HepG2 (cell line): ENCODE data around the gene BAIAP2L1. TPM values are rescaled to one million over a fixed set of nuclear protein-coding genes. Genes with fewer than 3 reads are reported as not detected.

ENCODE experiments used
- DR1 ChIP-seq: sonication (generic); formaldehyde crosslinking; IDR thresholded peaks from 2 replicates; pipeline ENCODE4 v1.8.0; 2021; ENCODE audit warnings: mild to moderate bottlenecking, missing genetic modification reagents, inconsistent platforms
- FOSL2 ChIP-seq: sonication (generic); formaldehyde crosslinking; IDR thresholded peaks from 2 replicates; pipeline ENCODE4 v1.4.0; 2020; ENCODE audit warnings: missing genetic modification reagents
- FOXA3 ChIP-seq: IDR thresholded peaks from 2 replicates; pipeline ENCODE4 v1.6.1; 2016; ENCODE audit warnings: missing genetic modification reagents, missing compliant biosample characterization
- GLI4 ChIP-seq: sonication (generic); formaldehyde crosslinking; IDR thresholded peaks from 2 replicates; pipeline ENCODE4 v1.5.1; 2020; ENCODE audit warnings: missing genetic modification reagents, mild to moderate bottlenecking, moderate library complexity, borderline replicate concordance
- KDM2A ChIP-seq: sonication (generic); formaldehyde crosslinking; IDR thresholded peaks from 2 replicates; pipeline ENCODE4 v1.4.0; 2020; ENCODE audit warnings: low read depth, missing genetic modification reagents, borderline replicate concordance
- KLF12 ChIP-seq: sonication (generic); formaldehyde crosslinking; IDR thresholded peaks from 2 replicates; pipeline ENCODE4 v1.4.0; 2020; ENCODE audit warnings: missing genetic modification reagents, borderline replicate concordance
- MIXL1 ChIP-seq: IDR thresholded peaks from 2 replicates; pipeline ENCODE4 v1.6.1; 2016
- MTA3 ChIP-seq: sonication (generic); formaldehyde crosslinking; IDR thresholded peaks from 2 replicates; pipeline ENCODE4 v1.4.0; 2020; ENCODE audit warnings: missing genetic modification reagents
- MYPOP ChIP-seq: sonication (generic); formaldehyde crosslinking; IDR thresholded peaks from 2 replicates; pipeline ENCODE4 v1.8.1; 2023; ENCODE audit warnings: mild to moderate bottlenecking, moderate library complexity, missing genetic modification reagents
- PATZ1 ChIP-seq: sonication (generic); formaldehyde crosslinking; IDR thresholded peaks from 2 replicates; pipeline ENCODE4 v1.4.0; 2020; ENCODE audit warnings: missing genetic modification reagents
- SAFB2 ChIP-seq: sonication (generic); formaldehyde crosslinking; IDR thresholded peaks from 2 replicates; pipeline ENCODE4 v1.5.1; 2020; ENCODE audit warnings: missing genetic modification reagents, low read depth, mild to moderate bottlenecking, borderline replicate concordance
- ZBTB43 ChIP-seq: sonication (generic); formaldehyde crosslinking; conservative IDR thresholded peaks from 2 replicates; pipeline ENCODE4 v1.4.0; 2020; ENCODE audit warnings: missing genetic modification reagents
- ZMYM4 ChIP-seq: sonication (generic); formaldehyde crosslinking; IDR thresholded peaks from 2 replicates; pipeline ENCODE4 v1.8.1; 2023; ENCODE audit warnings: mild to moderate bottlenecking, missing genetic modification reagents
- ZNF207 ChIP-seq: fragments of 450-650 bp; IDR thresholded peaks from 2 replicates; pipeline ENCODE4 v1.6.1; 2016; ENCODE audit warnings: antibody characterized with exemption, borderline replicate concordance
- ZNF263 ChIP-seq: sonication (generic); formaldehyde crosslinking; IDR thresholded peaks from 2 replicates; pipeline ENCODE4 v1.4.0; 2020; ENCODE audit warnings: missing genetic modification reagents
- ZNF446 ChIP-seq: sonication (generic); formaldehyde crosslinking; IDR thresholded peaks from 2 replicates; pipeline ENCODE4 v1.5.0; 2020; ENCODE audit warnings: mild to moderate bottlenecking, missing genetic modification reagents
- ZNF629 ChIP-seq: sonication (generic); formaldehyde crosslinking; conservative IDR thresholded peaks from 2 replicates; pipeline ENCODE4 v1.5.0; 2020; ENCODE audit warnings: missing genetic modification reagents
- polyA plus RNA-seq, 8 experiments: library from polyadenylated mRNA; depleted of rRNA in 3 of 8; stranded (reverse) in 7 of 8; unstranded in 1 of 8; fragments of >200 nt; fragmentation: Illumina TruSeq in 4 of 8; extraction: Trizol in 4 of 8; gene quantifications; 2 replicates each; pipeline versions ENCODE4 v1.2.1 to v1.2.3, GENCODE V29; 2011 to 2016; ENCODE audit warnings: low read depth in 4 of 8, missing spikeins in 1 of 8, mixed read lengths in 1 of 8; ENCODE audit not compliant: insufficient read depth in 1 of 8
- total RNA-seq, 5 experiments: library from RNA; depleted of rRNA; stranded (reverse); fragments of >200 nt; fragmentation: Illumina TruSeq; extraction: Trizol; gene quantifications; 2 replicates each; pipeline ENCODE4 v1.2.3, GENCODE V29; 2016; ENCODE audit warnings: low read depth in 1 of 5
- TF ChIP-seq, protein P1 (sequence below): IDR thresholded peaks from 2 replicates; pipeline ENCODE4 v1.6.1; 2016; ENCODE audit warnings: missing compliant biosample characterization, missing genetic modification reagents, borderline replicate concordance
- TF ChIP-seq, protein P2 (sequence below): sonication (generic); formaldehyde crosslinking; IDR thresholded peaks from 2 replicates; pipeline ENCODE4 v1.5.0; 2020; ENCODE audit warnings: missing genetic modification reagents
- TF ChIP-seq, protein P3 (sequence below): sonication (generic); formaldehyde crosslinking; IDR thresholded peaks from 2 replicates; pipeline ENCODE4 v1.4.0; 2020; ENCODE audit warnings: mild to moderate bottlenecking, missing genetic modification reagents
- TF ChIP-seq, protein P4 (sequence below): sonication (generic); formaldehyde crosslinking; IDR thresholded peaks from 2 replicates; pipeline ENCODE4 v1.5.1; 2020; ENCODE audit warnings: mild to moderate bottlenecking, missing genetic modification reagents, borderline replicate concordance

Gene BAIAP2L1
- total and polyA plus RNA-seq, 2 of the 13 experiments (the other 11 are each of a cell fraction or from before 2014, with no cell fraction given): 13.0 to 21.5 TPM

DNA sequence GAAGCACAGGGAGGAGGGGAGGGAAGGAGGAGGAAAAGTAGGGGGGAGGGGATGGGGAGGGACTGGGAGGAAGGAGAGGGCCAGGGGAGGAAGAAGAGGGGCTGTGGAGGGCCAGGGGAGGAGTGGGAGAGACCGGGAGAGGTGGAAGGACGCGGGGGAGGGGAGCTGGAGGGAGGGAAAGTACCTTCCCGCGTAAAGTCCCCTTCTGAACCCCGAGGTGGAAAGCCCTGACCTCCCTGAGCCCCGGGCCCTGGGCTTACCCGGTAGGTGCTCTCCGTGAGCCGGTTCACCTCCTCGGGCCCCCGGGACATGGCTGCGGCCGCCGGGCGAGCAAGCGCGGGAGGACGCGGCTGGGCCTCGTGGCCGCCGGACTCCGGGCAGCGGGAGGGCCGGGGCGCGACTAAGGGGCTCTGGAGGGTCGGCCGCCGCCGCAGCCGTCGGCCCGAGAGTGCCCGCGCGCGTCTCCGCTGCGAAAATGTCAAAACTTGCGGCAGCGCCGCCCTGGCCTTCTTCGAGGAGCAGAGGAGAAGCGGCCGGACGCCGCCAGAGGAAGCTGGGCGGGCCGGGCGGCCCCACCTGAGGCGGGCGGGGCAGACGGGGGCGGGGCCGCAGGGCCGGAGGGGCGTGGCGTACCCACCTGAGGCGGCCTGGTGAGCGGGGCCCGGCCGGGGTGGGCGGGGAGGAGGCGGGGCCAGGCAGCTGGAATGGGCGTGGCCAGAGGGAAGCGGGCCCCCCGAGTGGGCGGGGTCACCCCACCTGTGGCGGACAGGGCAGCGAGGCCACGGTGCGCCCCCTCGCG, at the start of gene BAIAP2L1 (continued):
- TF ChIP-seq, protein P1, sequence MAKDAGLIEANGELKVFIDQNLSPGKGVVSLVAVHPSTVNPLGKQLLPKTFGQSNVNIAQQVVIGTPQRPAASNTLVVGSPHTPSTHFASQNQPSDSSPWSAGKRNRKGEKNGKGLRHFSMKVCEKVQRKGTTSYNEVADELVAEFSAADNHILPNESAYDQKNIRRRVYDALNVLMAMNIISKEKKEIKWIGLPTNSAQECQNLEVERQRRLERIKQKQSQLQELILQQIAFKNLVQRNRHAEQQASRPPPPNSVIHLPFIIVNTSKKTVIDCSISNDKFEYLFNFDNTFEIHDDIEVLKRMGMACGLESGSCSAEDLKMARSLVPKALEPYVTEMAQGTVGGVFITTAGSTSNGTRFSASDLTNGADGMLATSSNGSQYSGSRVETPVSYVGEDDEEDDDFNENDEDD: peak; percentile 53; the same call in 1 of the 2 replicates
- TF ChIP-seq ZNF446 (CRISPR knock-in tag): peak; percentile 69; the same call in 1 of the 2 replicates
- TF ChIP-seq MYPOP (CRISPR knock-in tag): no peak
- 0 out of 2 replicates have a peak, but pooled peaks have one; percentile 33 for TF ChIP-seq SAFB2 (CRISPR knock-in tag)
- no peak; the same call in 1 of the 2 replicates for TF ChIP-seq ZBTB43
- peak; percentile 95 for TF ChIP-seq ZNF263 (CRISPR knock-in tag)
- peak; percentile 84 for TF ChIP-seq PATZ1 (CRISPR knock-in tag)
- no peak for TF ChIP-seq MIXL1 (CRISPR knock-in tag)
- TF ChIP-seq ZNF207: no peak
- peak; percentile 23; the same call in 1 of the 2 replicates for TF ChIP-seq FOXA3
- peak; percentile 57; the same call in 1 of the 2 replicates for TF ChIP-seq ZMYM4
- TF ChIP-seq KLF12 (CRISPR knock-in tag): 0 out of 2 replicates have a peak, but pooled peaks have one; percentile 26
- TF ChIP-seq FOSL2: 0 out of 2 replicates have a peak, but pooled peaks have one; percentile 40
- 0 out of 2 replicates have a peak, but pooled peaks have one; percentile 40 for TF ChIP-seq GLI4 (CRISPR knock-in tag)
- TF ChIP-seq MTA3 (CRISPR knock-in tag): no peak
- TF ChIP-seq, protein P2, sequence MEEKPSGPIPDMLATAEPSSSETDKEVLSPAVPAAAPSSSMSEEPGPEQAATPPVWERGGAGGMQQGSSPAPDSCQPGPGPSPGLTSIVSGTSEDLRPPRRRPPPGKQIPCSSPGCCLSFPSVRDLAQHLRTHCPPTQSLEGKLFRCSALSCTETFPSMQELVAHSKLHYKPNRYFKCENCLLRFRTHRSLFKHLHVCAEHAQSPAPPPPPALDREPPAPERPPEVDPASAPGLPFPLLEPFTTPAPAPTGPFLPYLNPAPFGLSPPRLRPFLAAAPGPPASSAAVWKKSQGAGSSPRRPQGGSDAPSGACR: peak; percentile 53; the same call in 1 of the 2 replicates
- TF ChIP-seq, protein P3, sequence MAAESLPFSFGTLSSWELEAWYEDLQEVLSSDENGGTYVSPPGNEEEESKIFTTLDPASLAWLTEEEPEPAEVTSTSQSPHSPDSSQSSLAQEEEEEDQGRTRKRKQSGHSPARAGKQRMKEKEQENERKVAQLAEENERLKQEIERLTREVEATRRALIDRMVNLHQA (CRISPR knock-in tag): no peak
- peak; percentile 1; the same call in 1 of the 2 replicates for TF ChIP-seq KDM2A
- no peak for TF ChIP-seq DR1
- no peak for TF ChIP-seq ZNF629 (CRISPR knock-in tag)
- TF ChIP-seq, protein P4, sequence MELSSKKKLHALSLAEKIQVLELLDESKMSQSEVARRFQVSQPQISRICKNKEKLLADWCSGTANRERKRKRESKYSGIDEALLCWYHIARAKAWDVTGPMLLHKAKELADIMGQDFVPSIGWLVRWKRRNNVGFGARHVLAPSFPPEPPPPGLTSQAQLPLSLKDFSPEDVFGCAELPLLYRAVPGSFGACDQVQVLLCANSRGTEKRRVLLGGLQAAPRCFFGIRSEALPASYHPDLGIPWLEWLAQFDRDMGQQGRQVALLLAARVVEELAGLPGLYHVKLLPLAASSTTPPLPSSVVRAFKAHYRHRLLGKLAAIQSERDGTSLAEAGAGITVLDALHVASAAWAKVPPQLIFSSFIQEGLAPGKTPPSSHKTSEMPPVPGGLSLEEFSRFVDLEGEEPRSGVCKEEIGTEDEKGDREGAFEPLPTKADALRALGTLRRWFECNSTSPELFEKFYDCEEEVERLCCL (CRISPR knock-in tag): no peak
